ENCODE results near the gene FAM89B. TPM values are rescaled to one million over a fixed set of nuclear protein-coding genes. Genes with fewer than 3 reads are reported as not detected.
"Not testable (repeated sequence)": the region's sequence is repeated elsewhere in the genome, so short reads cannot be mapped to it uniquely, and the experiment has no call there.

FAM89B gene
- polyA plus RNA-seq (ENCODE audit: insufficient read length): 37.3 TPM

DNA sequence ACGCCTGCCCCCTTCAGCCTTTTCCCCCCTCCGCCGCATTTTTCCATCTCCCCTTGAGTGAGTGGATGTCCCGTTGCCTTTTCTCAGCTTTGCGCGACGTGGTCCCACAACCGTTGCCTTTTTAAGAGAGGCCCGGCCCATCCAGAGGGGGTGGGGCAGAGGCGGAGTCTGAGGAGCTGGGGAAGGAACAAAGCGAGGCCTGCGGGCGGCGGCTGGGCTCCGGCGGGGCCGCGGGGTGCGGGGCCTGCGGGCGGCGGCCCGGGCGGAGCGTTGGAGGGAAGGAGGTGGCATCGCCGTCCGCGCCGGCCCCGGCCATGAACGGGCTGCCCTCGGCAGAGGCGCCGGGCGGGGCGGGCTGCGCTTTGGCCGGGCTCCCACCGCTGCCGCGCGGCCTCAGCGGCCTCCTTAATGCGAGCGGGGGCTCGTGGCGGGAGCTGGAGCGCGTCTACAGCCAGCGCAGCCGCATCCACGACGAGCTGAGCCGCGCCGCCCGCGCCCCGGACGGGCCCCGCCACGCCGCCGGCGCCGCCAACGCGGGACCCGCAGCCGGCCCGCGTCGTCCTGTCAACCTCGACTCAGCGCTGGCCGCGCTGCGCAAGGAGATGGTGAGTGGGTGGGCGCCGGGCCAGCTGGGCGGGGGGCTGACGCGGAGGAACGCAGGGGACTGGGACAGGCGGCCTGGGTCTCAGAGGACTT lies at the start of gene FAM89B:
Gene FAM89B (plus strand): TSS at position 183 of the 696 bp plus-strand sequence. CDS start 132 bp downstream, at position 315.
- DNase-seq (ENCODE audit: low read depth): peak; percentile 68

DNA sequence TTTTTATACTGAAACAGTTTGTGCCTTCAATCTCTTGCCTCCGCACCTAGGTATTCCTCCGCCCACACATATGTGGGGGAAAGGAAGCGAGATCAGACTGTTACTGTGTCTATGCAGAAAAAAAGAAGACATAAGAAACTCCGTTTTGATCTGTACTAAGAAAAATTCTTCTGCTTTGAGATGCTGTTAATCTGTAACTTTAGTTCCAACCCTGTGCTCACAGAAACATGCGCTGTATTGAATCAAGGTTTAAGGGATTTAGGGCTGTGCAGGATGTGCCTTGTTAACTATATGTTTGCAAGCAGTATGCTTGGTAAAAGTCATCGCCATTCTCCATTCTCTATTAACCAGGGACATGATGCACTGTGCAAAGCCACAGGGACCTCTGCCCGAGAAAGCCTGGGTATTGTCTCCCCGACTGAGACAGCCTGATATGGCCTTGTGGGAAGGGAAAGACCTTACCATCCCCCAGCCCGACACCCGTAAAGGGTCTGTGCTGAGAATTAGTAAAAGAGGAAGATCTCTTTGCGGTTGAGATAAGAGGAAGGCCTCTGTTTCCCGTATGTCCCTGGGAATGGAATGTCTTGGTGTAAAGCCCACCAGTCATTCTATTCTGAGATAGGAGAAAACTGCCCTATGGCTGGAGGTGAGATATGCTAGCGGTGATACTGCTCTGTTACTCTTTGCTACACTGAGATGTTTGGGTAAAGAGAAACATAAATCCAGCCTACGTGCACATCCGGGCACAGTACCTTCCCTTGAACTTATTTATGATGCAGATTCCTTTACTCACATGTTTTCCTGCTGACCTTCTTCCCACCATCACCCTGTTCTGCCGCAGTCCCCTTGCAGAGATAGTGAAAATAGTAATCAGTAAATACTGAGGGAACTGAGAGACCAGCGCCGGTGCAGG lies 49.4 kb upstream of the FAM89B start:
- not testable (repeated sequence) for DNase-seq (ENCODE audit: low read depth)

- not testable (repeated sequence) for DNase-seq (ENCODE audit: low read depth)
These were observed 48.7 kb upstream of the FAM89B start for GRCh38 chr11:65523631-65523968.

GRCh38 chr11:65524014-65524740 lies 48.2 kb upstream of the FAM89B start:
- DNase-seq (ENCODE audit: low read depth): no peak

GRCh38 chr11:65524741-65525545 lies 47.4 kb upstream of the FAM89B start, which contains the start of gene SCYL1:
TSS of gene SCYL1 (plus strand) at chr11:65525083. CDS start at chr11:65525154, 71 bp downstream.
- no peak for DNase-seq (ENCODE audit: low read depth)

DNA sequence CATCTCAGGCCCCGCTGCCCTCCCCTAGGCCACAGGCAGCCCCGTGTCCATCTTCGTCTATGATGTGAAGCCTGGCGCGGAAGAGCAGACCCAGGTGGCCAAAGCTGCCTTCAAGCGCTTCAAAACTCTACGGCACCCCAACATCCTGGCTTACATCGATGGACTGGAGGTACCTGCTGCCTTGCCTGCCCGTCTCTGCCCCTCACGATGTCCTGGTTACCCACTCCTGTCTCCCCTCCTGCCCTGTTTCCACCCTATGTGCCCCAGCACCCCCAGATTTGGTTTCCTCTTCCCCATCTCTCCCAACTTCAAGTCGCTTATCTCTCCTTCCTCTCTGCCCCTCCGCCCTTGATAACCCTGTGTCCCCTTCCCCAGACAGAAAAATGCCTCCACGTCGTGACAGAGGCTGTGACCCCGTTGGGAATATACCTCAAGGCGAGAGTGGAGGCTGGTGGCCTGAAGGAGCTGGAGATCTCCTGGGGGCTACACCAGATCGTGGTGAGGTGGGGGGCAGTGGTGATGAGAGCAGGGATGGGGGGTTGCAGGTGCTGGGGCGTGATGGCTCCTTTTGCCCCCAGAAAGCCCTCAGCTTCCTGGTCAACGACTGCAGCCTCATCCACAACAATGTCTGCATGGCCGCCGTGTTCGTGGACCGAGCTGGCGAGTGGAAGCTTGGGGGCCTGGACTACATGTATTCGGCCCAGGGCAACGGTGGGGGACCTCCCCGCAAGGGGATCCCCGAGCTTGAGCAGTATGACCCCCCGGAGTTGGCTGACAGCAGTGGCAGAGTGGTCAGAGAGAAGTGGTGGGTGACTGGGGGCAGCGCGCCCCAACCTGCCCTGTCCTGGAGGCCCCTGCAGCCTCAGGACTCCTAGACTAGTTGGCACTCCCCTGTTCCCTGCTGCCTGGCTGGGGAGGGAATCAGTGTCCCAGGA lies 46.5 kb upstream of the FAM89B start:
- DNase-seq (ENCODE audit: low read depth): no peak

DNA sequence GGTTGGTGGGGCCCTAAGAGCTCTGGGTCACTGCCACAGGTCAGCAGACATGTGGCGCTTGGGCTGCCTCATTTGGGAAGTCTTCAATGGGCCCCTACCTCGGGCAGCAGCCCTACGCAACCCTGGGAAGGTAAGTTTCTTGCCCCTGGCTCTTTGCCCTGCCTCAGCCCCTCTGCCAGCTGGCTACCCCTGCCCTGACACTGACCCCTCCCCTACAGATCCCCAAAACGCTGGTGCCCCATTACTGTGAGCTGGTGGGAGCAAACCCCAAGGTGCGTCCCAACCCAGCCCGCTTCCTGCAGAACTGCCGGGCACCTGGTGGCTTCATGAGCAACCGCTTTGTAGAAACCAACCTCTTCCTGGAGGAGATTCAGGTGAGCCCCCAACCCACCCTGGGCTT lies 45.6 kb upstream of the FAM89B start:
- DNase-seq (ENCODE audit: low read depth): no peak

DNA sequence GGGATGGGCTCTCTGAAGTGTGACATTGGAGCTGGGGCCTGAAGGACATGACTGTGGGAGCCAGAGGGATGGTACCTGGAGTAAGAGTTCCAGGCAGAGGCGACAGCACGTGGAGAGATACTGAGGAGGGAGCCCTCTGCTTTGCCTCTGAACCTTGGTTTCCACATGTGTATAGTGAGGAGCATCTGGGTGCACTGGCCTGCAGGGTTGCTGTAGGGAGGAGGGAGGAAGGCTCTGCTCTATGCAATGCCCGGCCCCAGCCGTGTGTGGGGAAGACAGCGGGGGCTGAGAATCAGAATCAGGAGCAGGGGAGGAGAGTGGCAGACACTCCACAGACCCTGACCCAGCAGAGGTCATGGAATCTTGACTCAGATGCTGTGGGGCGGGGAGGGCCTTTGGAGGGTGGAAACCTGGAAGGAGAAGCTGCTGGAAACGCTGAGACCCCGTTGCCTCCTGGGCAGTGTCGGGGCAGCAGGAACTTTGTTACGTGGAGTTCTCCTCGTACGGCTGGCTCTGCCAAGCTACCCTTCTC lies 43.5 kb upstream of the FAM89B start:
- DNase-seq (ENCODE audit: low read depth): no peak

DNA sequence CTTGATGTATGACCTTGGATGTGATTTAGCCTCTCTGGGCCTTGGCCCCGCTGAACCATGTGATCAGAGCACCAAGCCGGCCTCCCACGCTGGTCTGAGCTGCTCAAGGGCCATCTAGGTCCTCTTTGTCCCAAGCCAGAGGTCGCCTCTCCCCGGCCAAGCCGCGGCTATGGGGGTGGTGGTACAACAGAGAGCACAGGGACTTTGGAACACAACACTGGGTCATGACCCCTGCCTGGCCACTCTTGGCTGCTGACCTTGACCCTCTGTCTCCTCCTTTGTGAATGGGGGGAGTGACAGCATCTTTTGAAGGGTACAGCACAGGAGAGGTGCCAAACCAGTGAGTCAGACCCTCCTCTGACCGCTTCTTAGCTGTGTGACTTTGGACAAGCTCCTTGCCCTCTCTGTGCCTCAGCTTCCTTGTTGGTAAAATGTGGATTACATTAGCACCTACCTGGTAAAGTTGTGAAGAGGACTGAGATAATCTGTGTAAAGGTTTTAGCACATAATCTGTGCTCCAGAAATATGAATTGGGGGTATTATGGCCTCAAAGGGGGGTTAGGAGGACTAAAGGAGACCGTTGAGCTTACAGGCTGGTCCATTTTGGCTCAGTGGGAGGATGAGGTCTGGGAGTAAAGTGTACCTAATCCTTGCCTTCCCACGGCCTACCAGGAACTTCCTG lies 42.7 kb upstream of the FAM89B start:
- no peak for DNase-seq (ENCODE audit: low read depth)

GRCh38 chr11:65530157-65530496 lies 42.2 kb upstream of the FAM89B start:
- DNase-seq (ENCODE audit: low read depth): no peak

GRCh38 chr11:65532388-65533064 lies 39.8 kb upstream of the FAM89B start:
- DNase-seq (ENCODE audit: low read depth): no peak

DNA sequence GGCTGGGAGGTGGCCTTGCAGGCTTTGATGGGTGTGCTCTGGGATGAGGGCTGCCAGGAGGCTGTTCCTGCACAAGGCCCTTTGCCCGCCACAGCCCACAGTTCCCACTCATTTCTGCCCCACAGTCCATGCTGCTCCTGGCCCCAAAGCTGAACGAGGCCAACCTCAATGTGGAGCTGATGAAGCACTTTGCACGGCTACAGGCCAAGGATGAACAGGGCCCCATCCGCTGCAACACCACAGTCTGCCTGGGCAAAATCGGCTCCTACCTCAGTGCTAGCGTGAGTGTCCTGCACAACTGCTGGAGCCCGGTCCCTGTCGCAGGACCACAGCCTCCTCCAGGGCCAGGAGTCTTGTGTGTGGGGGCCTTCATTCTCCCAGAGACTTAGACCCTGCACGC lies 37.2 kb upstream of the FAM89B start:
- DNase-seq (ENCODE audit: low read depth): no peak

- DNase-seq (ENCODE audit: low read depth): no peak
These were observed 35.7 kb upstream of the FAM89B start for GRCh38 chr11:65536412-65537295.

- DNase-seq (ENCODE audit: low read depth): no peak
These were observed 35.1 kb upstream of the FAM89B start for GRCh38 chr11:65537296-65537597.

DNA sequence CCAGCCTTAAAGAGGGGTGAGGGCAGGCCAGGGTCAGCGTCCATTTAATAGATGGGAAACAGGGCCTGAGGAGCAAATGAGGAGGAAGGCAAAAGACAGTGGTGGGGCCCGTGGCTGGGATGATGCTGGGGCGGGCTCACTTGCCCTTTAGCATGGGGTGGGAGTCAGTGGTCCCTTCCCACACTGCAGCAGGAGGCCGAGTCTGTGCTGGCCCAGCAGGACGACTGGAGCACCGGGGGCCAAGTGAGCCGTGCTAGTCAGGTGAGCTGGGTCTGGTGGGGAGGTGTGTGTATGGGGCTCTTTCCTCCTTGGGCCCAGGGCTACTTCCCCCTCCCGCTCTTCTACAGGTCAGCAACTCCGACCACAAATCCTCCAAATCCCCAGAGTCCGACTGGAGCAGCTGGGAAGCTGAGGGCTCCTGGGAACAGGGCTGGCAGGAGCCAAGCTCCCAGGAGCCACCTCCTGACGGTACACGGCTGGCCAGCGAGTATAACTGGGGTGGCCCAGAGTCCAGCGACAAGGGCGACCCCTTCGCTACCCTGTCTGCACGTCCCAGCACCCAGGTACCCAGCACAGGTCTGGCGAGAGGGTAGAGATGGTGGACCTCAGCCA lies 34.6 kb upstream of the FAM89B start:
- DNase-seq (ENCODE audit: low read depth): no peak

DNA sequence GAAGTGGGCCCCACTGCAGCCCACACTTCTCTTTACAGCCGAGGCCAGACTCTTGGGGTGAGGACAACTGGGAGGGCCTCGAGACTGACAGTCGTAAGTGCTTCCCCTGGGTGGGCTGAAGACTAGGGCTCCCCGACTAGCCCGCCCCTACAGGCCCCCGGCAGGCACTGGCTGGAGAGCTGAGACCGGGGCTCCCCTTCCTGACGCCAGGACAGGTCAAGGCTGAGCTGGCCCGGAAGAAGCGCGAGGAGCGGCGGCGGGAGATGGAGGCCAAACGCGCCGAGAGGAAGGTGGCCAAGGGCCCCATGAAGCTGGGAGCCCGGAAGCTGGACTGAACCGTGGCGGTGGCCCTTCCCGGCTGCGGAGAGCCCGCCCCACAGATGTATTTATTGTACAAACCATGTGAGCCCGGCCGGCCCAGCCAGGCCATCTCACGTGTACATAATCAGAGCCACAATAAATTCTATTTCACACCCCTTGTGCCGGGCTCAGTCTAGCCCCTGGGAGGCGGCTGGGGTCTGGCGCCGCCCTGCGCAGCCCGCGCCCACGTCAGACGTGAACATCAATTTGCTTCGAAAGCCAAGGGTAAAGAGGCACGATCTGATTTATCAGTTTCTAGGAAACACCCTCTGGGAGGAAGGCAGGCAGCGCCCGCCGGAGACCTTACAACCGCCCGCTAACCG lies 34.0 kb upstream of the FAM89B start:
- DNase-seq (ENCODE audit: low read depth): no peak

All from forelimb muscle (tissue), 1 donor.